K562 (cell line): ENCODE results near the gene POLD3. TPM values are rescaled to one million over a fixed set of nuclear protein-coding genes. Genes with fewer than 3 reads are reported as not detected.

Experiments used
- ATAC-seq: fragments of 200-7000 bp; cut with Tn5 transposase; 3 replicates; pipeline ENCODE4 v1.9.1; 2020; ENCODE audit warnings: moderate library complexity
- BruUV-seq: library from RNA; stranded (reverse); fragments of 400-500 nt; replicated peaks from 2 replicates; lab custom pipeline; 2021; lab: Mats Ljungman, UMichigan
- CTCF ChIA-PET: fragments of 300-600 bp; formaldehyde crosslinking; extraction: SDS; loops from one replicate; lab custom pipeline; 2021; ENCODE audit warnings: low intra/inter-chr PET ratio; lab: Yijun Ruan, JAX
- POLR2A ChIA-PET: fragments of 300-600, 350-650 bp; sonication (Branson Sonifier 250); formaldehyde crosslinking; extraction: SDS; loops from one replicate; lab custom pipeline; 2021; ENCODE audit warnings: antibody characterized with exemption, inconsistent platforms; lab: Yijun Ruan, JAX
- DNase-seq, 4 experiments: peaks; one replicate each; pipeline versions ENCODE4 v3.0.0 to v3.0.0-alpha.2; 2011 to 2018; ENCODE audit warnings: low spot score in 3 of 4, mixed read lengths in 3 of 4; ENCODE audit errors: extremely low read depth in 1 of 4
- FAIRE-seq: peaks from 2 replicates; lab custom pipeline; 2011; peaks lifted over from hg19 to GRCh38; lab: Jason Lieb, UNC
- H2AFZ ChIP-seq: 2 replicates; pipeline ENCODE4 v1.6.0; 2011; ENCODE audit warnings: low read depth, low read length, control low read depth, inconsistent platforms
- H3K27ac ChIP-seq: fragments of 200-600 bp; 3 replicates; pipeline ENCODE4 v1.8.0; 2011; ENCODE audit warnings: low read depth, mild to moderate bottlenecking, control low read depth, inconsistent platforms, low read length, moderate library complexity, mixed read lengths; ENCODE audit errors: extremely low read depth
- H3K27me3 ChIP-seq, 2 experiments: fragments of 300-600 bp in 1 of 2; 2 replicates in 1 of 2; 3 replicates in 1 of 2; pipeline versions ENCODE4 v1.6.0 to v1.8.0; 2011; ENCODE audit warnings: inconsistent platforms in 2 of 2, low read length in 2 of 2, mild to moderate bottlenecking in 1 of 2, mixed read lengths in 1 of 2, moderate library complexity in 1 of 2; ENCODE audit not compliant: control insufficient read depth in 2 of 2, insufficient read depth in 2 of 2
- H3K36me3 ChIP-seq: fragments of 300-600 bp; 3 replicates; pipeline ENCODE4 v1.8.0; 2011; ENCODE audit warnings: mild to moderate bottlenecking, low read length, inconsistent platforms; ENCODE audit not compliant: control insufficient read depth, insufficient read depth
- H3K4me1 ChIP-seq, 2 experiments: fragments of 200-600 bp in 1 of 2; replicated peaks in 1 of 2; 2 replicates in 1 of 2; 3 replicates in 1 of 2; pipeline versions ENCODE4 v1.5.1 to v1.8.0; 2011; ENCODE audit warnings: inconsistent platforms in 2 of 2, low read length in 2 of 2, mild to moderate bottlenecking in 1 of 2, mixed read lengths in 1 of 2, moderate library complexity in 1 of 2; ENCODE audit not compliant: control insufficient read depth in 2 of 2, insufficient read depth in 2 of 2
- H3K4me2 ChIP-seq: 2 replicates; pipeline ENCODE4 v1.6.1; 2011; ENCODE audit warnings: low read length, control low read depth, inconsistent platforms, mixed read lengths; ENCODE audit not compliant: insufficient read depth
- H3K4me3 ChIP-seq: fragments of 200-600 bp; sonication (generic), shearing (Covaris generic); 2 replicates; pipeline ENCODE4 v1.5.1; 2016; ENCODE audit warnings: control low read depth, inconsistent platforms
- H3K79me2 ChIP-seq: fragments of 200-600 bp; 3 replicates; pipeline ENCODE4 v1.8.0; 2011; ENCODE audit warnings: low read length, inconsistent platforms; ENCODE audit not compliant: control insufficient read depth, insufficient read depth
- H3K9ac ChIP-seq, 2 experiments: 2 replicates each; pipeline versions ENCODE4 v1.6.0 to v1.6.1; 2011; ENCODE audit warnings: low read depth in 2 of 2, low read length in 2 of 2, control low read depth in 1 of 2, inconsistent platforms in 1 of 2, mild to moderate bottlenecking in 1 of 2, mixed read lengths in 1 of 2; ENCODE audit not compliant: insufficient read depth in 1 of 2
- H3K9me1 ChIP-seq: one replicate; pipeline ENCODE4 v1.6.0; 2011; ENCODE audit warnings: inconsistent platforms, mild to moderate bottlenecking, low read length, moderate library complexity; ENCODE audit not compliant: control insufficient read depth, insufficient read depth
- H3K9me3 ChIP-seq: replicated peaks from 2 replicates; pipeline ENCODE4 v1.5.1; 2011; ENCODE audit warnings: low read depth, low read length, inconsistent platforms; ENCODE audit not compliant: control insufficient read depth, insufficient read depth
- H4K20me1 ChIP-seq: replicated peaks from 2 replicates; pipeline ENCODE4 v1.6.1; 2011; ENCODE audit warnings: low read length, inconsistent platforms, mixed read lengths; ENCODE audit not compliant: control insufficient read depth, insufficient read depth
- IRF1 ChIP-seq: sonication (generic); formaldehyde crosslinking; IDR thresholded peaks from 2 replicates; pipeline ENCODE4 v1.8.0; 2022; ENCODE audit warnings: missing genetic modification reagents, mild to moderate bottlenecking, borderline replicate concordance
- JUN ChIP-seq, 2 experiments: sonication (generic) in 1 of 2; formaldehyde crosslinking in 1 of 2; IDR thresholded peaks; 2 replicates each; pipeline versions ENCODE4 v1.6.1 to v1.8.0; 2012 to 2022; ENCODE audit warnings: borderline replicate concordance in 2 of 2, mild to moderate bottlenecking in 2 of 2, improper control_type of control experiment in 1 of 2, low read depth in 1 of 2, low read length in 1 of 2, missing genetic modification reagents in 1 of 2
- SIRT6 ChIP-seq: IDR thresholded peaks from one replicate; pipeline ENCODE4 v1.6.1; 2012; ENCODE audit warnings: low read depth, mild to moderate bottlenecking, control low read depth, inconsistent platforms, low read length, moderate library complexity
- WGBS: fragments of 100-300 bp; shearing (Covaris generic); methylation state at CpG from one replicate; pipeline ENCODE4 v1.1.6; 2016; ENCODE audit warnings: low coverage, mixed read lengths; ENCODE audit not compliant: insufficient coverage; ENCODE audit errors: missing lambda C conversion rate; 5-methylcytosine and 5-hydroxymethylcytosine counted together
- in situ Hi-C: fragments of 300-500 bp; cut with MboI; formaldehyde crosslinking; loops from 4 replicates; pipeline ENCODE4 v1.15.0; 2018; ENCODE audit warnings: inconsistent platforms, mixed read lengths
- intact Hi-C: fragments of 100-400 bp; cut with micrococcal nuclease; formaldehyde crosslinking; loops from 2 replicates; pipeline ENCODE4 v1.14.2; 2022
- polyA plus RNA-seq, 8 experiments: library from polyadenylated mRNA; depleted of rRNA in 4 of 8; stranded (reverse) in 5 of 8; unstranded in 3 of 8; fragments of >200 nt; fragmentation: Nextera tagmentation in 2 of 8; fragmentation: Illumina TruSeq in 1 of 8; extraction: Ambion mirVana in 2 of 8; extraction: Trizol in 1 of 8; gene quantifications; 2 replicates each; pipeline versions ENCODE4 v1.2.1 to v1.2.3, GENCODE V29; 2011 to 2014; ENCODE audit warnings: inconsistent platforms in 1 of 8, missing spikeins in 1 of 8
- total RNA-seq, 7 experiments: library from RNA; depleted of rRNA in 6 of 7; stranded (reverse); fragments of >200 nt in 6 of 7; fragmentation: Illumina TruSeq in 2 of 7; extraction: Trizol in 2 of 7; gene quantifications; 2 replicates each; pipeline versions ENCODE4 v1.2.1 to v1.2.3, GENCODE V29; 2011 to 2021; ENCODE audit warnings: low replicate concordance in 1 of 7

Gene POLD3
- total and polyA plus RNA-seq, 9 of the 15 experiments (the other 6 are each of a cell fraction or from before 2014, with no cell fraction given): 10.6 to 40.1 (median 24.6) TPM

- 0% methylated on average over 1 of the region's 1 CpG for WGBS
- H3K9ac ChIP-seq: peak overlapping the region; percentile 64 to 95; a peak in 3 of 4 replicates
- peaks cover 38% of the 10 kb centered on the region; the same call in 2 of the 3 replicates for H3K36me3 ChIP-seq
- POLR2A ChIA-PET: interaction anchor here (1.5 to 1.9 kb wide), 3 partner anchors 9 to 30 kb away, joined by 4 to 14 read pairs (median 6); no protein-coding TSS in a partner anchor
- intact Hi-C loops (no loop called here), in situ Hi-C loops (no loop called here)
- H3K9me3 ChIP-seq: no peaks in the 10 kb centered on the region
- TF ChIP-seq IRF1 (CRISPR knock-in tag) (no peak), SIRT6 (no peak), JUN (IDR thresholded peaks at IDR 0.05; ENCODE audit: borderline replicate concordance, low read depth, low read length) (no peak), JUN (CRISPR knock-in tag; IDR thresholded peaks at IDR 0.05; ENCODE audit: borderline replicate concordance) (no peak)
- CTCF ChIA-PET: no interaction called here
- H3K27me3 ChIP-seq: no peaks in the 10 kb centered on the region
- DNase-seq (no peak), FAIRE-seq (no peak), ATAC-seq (no peak)
- BruUV-seq: no TSS peak
- no peaks in the 10 kb centered on the region for H4K20me1 ChIP-seq
- peak overlapping the region; percentile 88 for H3K4me3 ChIP-seq
- peaks cover 20% of the 10 kb centered on the region for H3K79me2 ChIP-seq
- peaks cover 0 to 6% of the 10 kb centered on the region in 2 experiments; a peak in 3 of 5 replicates for H3K4me1 ChIP-seq
- peak overlapping the region; percentile 89 for H2AFZ ChIP-seq
- H3K27ac ChIP-seq: no peak overlapping the region
- peak overlapping the region; percentile 81 for H3K4me2 ChIP-seq
- no peaks in the 10 kb centered on the region for H3K9me1 ChIP-seq
Observed at GRCh38 chr11:74593463-74593862, 1.1 kb downstream of the POLD3 start.
